Measurements from ENCODE around the gene TOMM34. TPM values are rescaled to one million over a fixed set of nuclear protein-coding genes. Genes with fewer than 3 reads are reported as not detected.

TOMM34 gene
- total and polyA plus RNA-seq, 2 experiments from 2014 or later: 63.4 to 63.8 TPM

DNA sequence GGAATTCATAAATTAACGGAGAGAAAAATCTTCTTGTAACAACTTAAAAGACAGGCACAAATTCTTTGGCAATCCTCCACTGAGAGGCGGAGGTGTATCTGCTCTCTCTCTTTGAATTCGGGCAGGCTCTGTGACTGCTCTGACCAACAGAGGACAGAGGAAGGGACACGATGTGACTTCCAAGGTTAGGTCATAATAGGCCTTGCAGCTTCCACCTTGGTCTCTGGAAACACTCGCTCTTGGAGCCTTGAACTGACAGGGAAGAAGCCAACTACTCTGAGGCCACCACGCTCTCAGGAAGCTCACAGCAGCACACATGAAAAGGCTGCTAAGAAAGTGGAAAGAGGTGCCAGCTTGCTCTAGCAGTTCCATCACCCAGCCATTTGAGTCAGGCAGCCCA is 14.9 kb downstream of the TOMM34 start:
- no peak overlapping the region for H3K4me2 ChIP-seq (ENCODE audit: unreplicated experiment)
- peaks cover 58% of the 10 kb centered on the region for H3K36me3 ChIP-seq (ENCODE audit: low read depth)
- 91% methylated on average over 6 of the region's 6 CpGs for WGBS, 2 experiments (ENCODE audit: low coverage in 1 of 2, low lambda C conversion rate in 2 of 2, missing lambda C conversion rate in 2 of 2)
- H3K27ac ChIP-seq: no peak overlapping the region
- H2AFZ ChIP-seq: no peak overlapping the region
- no peak for DNase-seq
- H3K4me1 ChIP-seq (ENCODE audit: insufficient read depth): no peaks in the 10 kb centered on the region
- in situ Hi-C loops (cut with MboI): no loop called here
- no peak overlapping the region for H3K4me3 ChIP-seq
- H3K9ac ChIP-seq: no peak overlapping the region
- H3K9me3 ChIP-seq (ENCODE audit: low read depth): no peaks in the 10 kb centered on the region
- TF ChIP-seq EZH2phosphoT487 (IDR thresholded peaks at IDR 0.05; ENCODE audit: insufficient read depth, low read depth) (no peak), EZH2 (IDR thresholded peaks at IDR 0.05; ENCODE audit: insufficient read depth, poor library complexity, severe bottlenecking) (no peak)
- no peaks in the 10 kb centered on the region for H4K20me1 ChIP-seq (ENCODE audit: insufficient read depth)
- H3K27me3 ChIP-seq (replicated peaks; ENCODE audit: insufficient read depth): no peaks in the 10 kb centered on the region
- H3F3A ChIP-seq (ENCODE audit: insufficient read depth): peaks cover 30% of the 10 kb centered on the region
- H3K9me2 ChIP-seq (ENCODE audit: insufficient read depth): no peaks in the 10 kb centered on the region
- 0 out of 2 replicates have a peak, but pooled peaks cover 4% of the 10 kb centered on the region for H3K79me2 ChIP-seq (ENCODE audit: insufficient read depth)

DNA sequence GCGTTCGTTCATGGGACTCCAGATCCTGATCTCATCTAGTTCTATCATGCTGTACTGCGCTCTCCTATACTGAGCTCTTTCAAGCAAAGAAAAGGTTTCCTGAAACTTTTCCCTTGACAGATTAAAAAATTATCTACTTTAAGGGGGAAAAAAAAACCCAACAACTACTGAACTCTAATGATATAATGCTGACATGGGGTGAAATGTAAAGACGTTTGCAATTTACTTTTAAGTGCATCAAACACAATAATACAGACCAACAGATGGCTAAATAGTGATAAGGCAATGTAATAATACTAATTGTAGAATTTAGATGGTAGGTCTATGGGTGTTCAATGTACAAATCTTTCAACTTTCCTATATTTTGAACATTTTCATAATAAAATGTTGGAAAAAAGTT is 16.4 kb downstream of the TOMM34 start:
- WGBS, 2 experiments (ENCODE audit: low coverage in 1 of 2, low lambda C conversion rate in 2 of 2, missing lambda C conversion rate in 2 of 2): 94 to 99% methylated on average over 4 of the region's 4 CpGs
- Histone ChIP-seq H2AFZ (no peak overlapping the region), H3K9ac (no peak overlapping the region), H3K4me3 (no peak overlapping the region), H3K9me2 (ENCODE audit: insufficient read depth) (no peaks in the 10 kb centered on the region), H3K4me1 (ENCODE audit: insufficient read depth) (peaks cover 2% of the 10 kb centered on the region; the same call in 1 of the 2 replicates), H3F3A (ENCODE audit: insufficient read depth) (peaks cover 27% of the 10 kb centered on the region), H3K27ac (no peak overlapping the region), H3K27me3 (replicated peaks; ENCODE audit: insufficient read depth) (no peaks in the 10 kb centered on the region), H3K36me3 (ENCODE audit: low read depth) (peaks cover 52% of the 10 kb centered on the region), H3K9me3 (ENCODE audit: low read depth) (no peaks in the 10 kb centered on the region), H3K79me2 (ENCODE audit: insufficient read depth) (0 out of 2 replicates have a peak, but pooled peaks cover 4% of the 10 kb centered on the region), H3K4me2 (ENCODE audit: unreplicated experiment) (no peak overlapping the region), H4K20me1 (ENCODE audit: insufficient read depth) (no peaks in the 10 kb centered on the region)
- no peak for DNase-seq
- TF ChIP-seq EZH2phosphoT487 (IDR thresholded peaks at IDR 0.05; ENCODE audit: insufficient read depth, low read depth): no peak
- no peak for TF ChIP-seq EZH2 (IDR thresholded peaks at IDR 0.05; ENCODE audit: insufficient read depth, poor library complexity, severe bottlenecking)
- in situ Hi-C loops (cut with MboI): no loop called here

DNA sequence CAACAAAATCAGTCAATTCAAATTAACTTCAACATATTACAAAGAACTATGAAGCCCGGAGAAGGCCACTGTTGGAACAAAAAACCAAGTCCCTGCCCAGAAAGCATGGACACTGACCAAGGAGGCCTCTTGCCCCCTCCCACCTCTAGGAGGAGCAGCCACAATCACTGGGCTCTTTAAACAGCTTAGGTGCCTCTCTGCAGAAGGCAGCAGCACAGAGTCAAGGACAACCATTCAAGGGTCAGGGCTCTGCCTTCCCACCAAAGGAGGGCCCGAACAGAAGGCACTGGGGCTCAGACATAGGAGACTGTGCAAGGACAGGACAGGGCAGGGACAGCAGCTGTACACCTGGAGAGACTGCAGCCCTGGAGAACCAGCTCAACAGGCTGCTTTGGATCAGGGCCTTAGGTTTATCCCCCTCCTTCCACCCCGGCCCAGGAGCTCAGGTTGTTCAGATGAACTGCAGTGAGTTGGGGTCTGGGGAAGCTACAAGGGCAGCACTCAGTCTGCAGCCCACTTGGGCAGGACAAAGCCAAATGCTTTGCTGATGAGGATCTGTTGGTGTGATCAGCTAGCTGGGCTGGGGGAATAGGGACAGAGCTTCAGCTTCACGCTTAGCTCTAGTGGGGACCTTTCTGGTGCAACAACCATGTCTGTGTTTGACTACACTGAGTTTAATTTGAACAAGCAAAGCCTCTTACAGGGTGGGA is 17.8 kb downstream of the TOMM34 start:
- peaks cover 5% of the 10 kb centered on the region; the same call in 1 of the 2 replicates for H3K4me1 ChIP-seq (ENCODE audit: insufficient read depth)
- 71 to 74% methylated on average over 4 of the region's 4 CpGs for WGBS, 2 experiments (ENCODE audit: low coverage in 1 of 2, low lambda C conversion rate in 2 of 2, missing lambda C conversion rate in 2 of 2)
- no peaks in the 10 kb centered on the region for H3K27me3 ChIP-seq (replicated peaks; ENCODE audit: insufficient read depth)
- DNase-seq: no peak
- in situ Hi-C loops (cut with MboI): no loop called here
- no peak overlapping the region for H3K4me2 ChIP-seq (ENCODE audit: unreplicated experiment)
- no peak overlapping the region for H3K4me3 ChIP-seq
- no peaks in the 10 kb centered on the region for H3K9me3 ChIP-seq (ENCODE audit: low read depth)
- no peak overlapping the region for H3K27ac ChIP-seq
- H3K79me2 ChIP-seq (ENCODE audit: insufficient read depth): no peaks in the 10 kb centered on the region
- H3K9ac ChIP-seq: no peak overlapping the region
- peaks cover 27% of the 10 kb centered on the region for H3F3A ChIP-seq (ENCODE audit: insufficient read depth)
- H3K36me3 ChIP-seq (ENCODE audit: low read depth): peaks cover 52% of the 10 kb centered on the region
- no peaks in the 10 kb centered on the region for H4K20me1 ChIP-seq (ENCODE audit: insufficient read depth)
- no peak overlapping the region for H2AFZ ChIP-seq
- H3K9me2 ChIP-seq (ENCODE audit: insufficient read depth): no peaks in the 10 kb centered on the region
- no peak for TF ChIP-seq EZH2 (IDR thresholded peaks at IDR 0.05; ENCODE audit: insufficient read depth, poor library complexity, severe bottlenecking)
- TF ChIP-seq EZH2phosphoT487 (IDR thresholded peaks at IDR 0.05; ENCODE audit: insufficient read depth, low read depth): no peak

DNA sequence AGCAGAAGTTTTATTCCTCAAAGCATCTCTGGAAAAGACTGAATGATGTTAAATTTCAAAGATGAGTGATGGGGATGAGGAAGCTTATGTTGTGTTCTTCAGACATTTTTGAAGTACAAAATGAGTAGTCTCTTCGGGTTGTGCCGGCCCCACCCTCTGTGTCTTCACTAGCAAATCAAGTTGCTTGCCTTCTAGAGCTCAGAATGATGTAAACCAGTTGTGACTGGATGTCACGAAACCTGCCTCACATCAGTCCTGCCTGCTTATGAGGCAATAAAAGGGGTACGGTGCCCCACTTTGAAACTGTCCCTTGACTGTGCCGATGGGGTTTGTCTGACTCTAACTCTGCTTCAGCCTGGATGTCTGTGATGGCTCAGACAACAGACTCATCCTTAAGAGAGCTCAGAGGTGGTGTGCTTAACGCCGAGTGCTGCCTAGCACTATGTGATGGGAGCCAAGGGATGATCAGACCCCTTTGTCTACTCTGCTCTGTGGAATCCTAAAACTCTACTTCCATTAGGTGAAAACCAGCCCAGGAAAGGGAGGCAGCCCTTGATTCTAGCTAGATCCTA is 19.0 kb downstream of the TOMM34 start:
- DNase-seq: no peak
- peaks cover 45% of the 10 kb centered on the region for H3K36me3 ChIP-seq (ENCODE audit: low read depth)

More for the DNA sequence above, 19.0 kb downstream of the TOMM34 start:
- Histone ChIP-seq H2AFZ (no peak overlapping the region), H3K79me2 (ENCODE audit: insufficient read depth) (no peaks in the 10 kb centered on the region), H3K27me3 (replicated peaks; ENCODE audit: insufficient read depth) (no peaks in the 10 kb centered on the region), H4K20me1 (ENCODE audit: insufficient read depth) (no peaks in the 10 kb centered on the region), H3K9me2 (ENCODE audit: insufficient read depth) (no peaks in the 10 kb centered on the region), H3K9me3 (ENCODE audit: low read depth) (no peaks in the 10 kb centered on the region), H3K4me3 (no peak overlapping the region), H3F3A (ENCODE audit: insufficient read depth) (peaks cover 27% of the 10 kb centered on the region), H3K4me2 (ENCODE audit: unreplicated experiment) (no peak overlapping the region), H3K9ac (no peak overlapping the region), H3K27ac (no peak overlapping the region), H3K4me1 (ENCODE audit: insufficient read depth) (peaks cover 5% of the 10 kb centered on the region; the same call in 1 of the 2 replicates)
- 87 to 90% methylated on average over 7 of the region's 7 CpGs for WGBS, 2 experiments (ENCODE audit: low coverage in 1 of 2, low lambda C conversion rate in 2 of 2, missing lambda C conversion rate in 2 of 2)
- in situ Hi-C loops (cut with MboI): no loop called here
- no peak for TF ChIP-seq EZH2phosphoT487 (IDR thresholded peaks at IDR 0.05; ENCODE audit: insufficient read depth, low read depth)
- no peak for TF ChIP-seq EZH2 (IDR thresholded peaks at IDR 0.05; ENCODE audit: insufficient read depth, poor library complexity, severe bottlenecking)
